ENCODE data around the gene ADAMTS2.

Gene ADAMTS2

GRCh38 chr5:179354305-179354882, 9.1 kb upstream of the ADAMTS2 start:
- Histone ChIP-seq H3K9ac (ENCODE audit: insufficient read length) (no peak overlapping the region), H3K27ac (no peak overlapping the region), H3K9me3 (ENCODE audit: low read depth, low read length) (no peaks in the 10 kb centered on the region), H3K4me3 (no peak overlapping the region), H3K36me3 (ENCODE audit: insufficient read depth, low read length) (no peaks in the 10 kb centered on the region)
- TF ChIP-seq FOXP2 (optimal IDR thresholded peaks at IDR 0.05; ENCODE audit: control extremely low read depth, extremely low read length, insufficient read depth) = no peak
- TF ChIP-seq EZH2 (IDR thresholded peaks at IDR 0.05) = no peak
- TF ChIP-seq POLR2AphosphoS5 (IDR thresholded peaks at IDR 0.05; ENCODE audit: borderline replicate concordance, low read depth, low read length) = no peak
- no peak for DNase-seq (ENCODE audit: low read depth, low spot score)

GRCh38 chr5:179348843-179349242, 3.6 kb upstream of the ADAMTS2 start:
- no peak overlapping the region for H3K9ac ChIP-seq (ENCODE audit: insufficient read length)
- TF ChIP-seq POLR2AphosphoS5 (IDR thresholded peaks at IDR 0.05; ENCODE audit: borderline replicate concordance, low read depth, low read length) = no peak
- TF ChIP-seq FOXP2 (optimal IDR thresholded peaks at IDR 0.05; ENCODE audit: control extremely low read depth, extremely low read length, insufficient read depth) = no peak
- no peak for TF ChIP-seq EZH2 (IDR thresholded peaks at IDR 0.05)

GRCh38 chr5:179348011-179348530, 2.8 kb upstream of the ADAMTS2 start:
- Histone ChIP-seq H3K9me3 (ENCODE audit: low read depth, low read length) (no peaks in the 10 kb centered on the region), H3K4me3 (no peak overlapping the region), H3K27ac (no peak overlapping the region), H3K9ac (ENCODE audit: insufficient read length) (no peak overlapping the region), H3K36me3 (ENCODE audit: insufficient read depth, low read length) (no peaks in the 10 kb centered on the region)
- TF ChIP-seq POLR2AphosphoS5 (IDR thresholded peaks at IDR 0.05; ENCODE audit: borderline replicate concordance, low read depth, low read length) (no peak), FOXP2 (optimal IDR thresholded peaks at IDR 0.05; ENCODE audit: control extremely low read depth, extremely low read length, insufficient read depth) (no peak), EZH2 (IDR thresholded peaks at IDR 0.05) (no peak)
- DNase-seq (ENCODE audit: low read depth, low spot score) = no peak

More at GRCh38 chr5:179348843-179349242, 3.6 kb upstream of the ADAMTS2 start:
- H3K27ac ChIP-seq = no peak overlapping the region
- no peaks in the 10 kb centered on the region for H3K9me3 ChIP-seq (ENCODE audit: low read depth, low read length)
- H3K4me3 ChIP-seq = no peak overlapping the region
- DNase-seq (ENCODE audit: low read depth, low spot score) = no peak
- no peaks in the 10 kb centered on the region for H3K36me3 ChIP-seq (ENCODE audit: insufficient read depth, low read length)

- TF ChIP-seq FOXP2 (optimal IDR thresholded peaks at IDR 0.05; ENCODE audit: control extremely low read depth, extremely low read length, insufficient read depth) (no peak), EZH2 (IDR thresholded peaks at IDR 0.05) (no peak), POLR2AphosphoS5 (IDR thresholded peaks at IDR 0.05; ENCODE audit: borderline replicate concordance, low read depth, low read length) (no peak)
These were observed 2.3 kb upstream of the ADAMTS2 start for GRCh38 chr5:179347581-179347980.

GRCh38 chr5:179346875-179347274, 1.6 kb upstream of the ADAMTS2 start:
- TF ChIP-seq EZH2 (IDR thresholded peaks at IDR 0.05) (no peak), POLR2AphosphoS5 (IDR thresholded peaks at IDR 0.05; ENCODE audit: borderline replicate concordance, low read depth, low read length) (no peak), FOXP2 (optimal IDR thresholded peaks at IDR 0.05; ENCODE audit: control extremely low read depth, extremely low read length, insufficient read depth) (no peak)
- Histone ChIP-seq H3K9me3 (ENCODE audit: low read depth, low read length) (no peaks in the 10 kb centered on the region), H3K9ac (ENCODE audit: insufficient read length) (no peak overlapping the region), H3K36me3 (ENCODE audit: insufficient read depth, low read length) (no peaks in the 10 kb centered on the region), H3K4me3 (no peak overlapping the region), H3K27ac (no peak overlapping the region)
- no peak for DNase-seq (ENCODE audit: low read depth, low spot score)

More at GRCh38 chr5:179347581-179347980, 2.3 kb upstream of the ADAMTS2 start:
- H3K27ac ChIP-seq = no peak overlapping the region
- H3K9me3 ChIP-seq (ENCODE audit: low read depth, low read length) = no peaks in the 10 kb centered on the region
- no peak overlapping the region for H3K9ac ChIP-seq (ENCODE audit: insufficient read length)
- no peak for DNase-seq (ENCODE audit: low read depth, low spot score)
- H3K4me3 ChIP-seq = no peak overlapping the region
- H3K36me3 ChIP-seq (ENCODE audit: insufficient read depth, low read length) = no peaks in the 10 kb centered on the region

- Histone ChIP-seq H3K9me3 (ENCODE audit: low read depth, low read length) (no peaks in the 10 kb centered on the region), H3K4me3 (no peak overlapping the region), H3K27ac (no peak overlapping the region), H3K36me3 (ENCODE audit: insufficient read depth, low read length) (no peaks in the 10 kb centered on the region), H3K9ac (ENCODE audit: insufficient read length) (no peak overlapping the region)
- no peak for DNase-seq (ENCODE audit: low read depth, low spot score)
- TF ChIP-seq FOXP2 (optimal IDR thresholded peaks at IDR 0.05; ENCODE audit: control extremely low read depth, extremely low read length, insufficient read depth) (no peak), POLR2AphosphoS5 (IDR thresholded peaks at IDR 0.05; ENCODE audit: borderline replicate concordance, low read depth, low read length) (no peak), EZH2 (IDR thresholded peaks at IDR 0.05) (no peak)
These were observed 1.1 kb upstream of the ADAMTS2 start for GRCh38 chr5:179346401-179346800.

- no peak for DNase-seq (ENCODE audit: low read depth, low spot score)
- Histone ChIP-seq H3K9me3 (ENCODE audit: low read depth, low read length) (no peaks in the 10 kb centered on the region), H3K4me3 (no peak overlapping the region), H3K9ac (ENCODE audit: insufficient read length) (no peak overlapping the region), H3K36me3 (ENCODE audit: insufficient read depth, low read length) (no peaks in the 10 kb centered on the region), H3K27ac (no peak overlapping the region)
- no peak for TF ChIP-seq POLR2AphosphoS5 (IDR thresholded peaks at IDR 0.05; ENCODE audit: borderline replicate concordance, low read depth, low read length)
- no peak for TF ChIP-seq FOXP2 (optimal IDR thresholded peaks at IDR 0.05; ENCODE audit: control extremely low read depth, extremely low read length, insufficient read depth)
- TF ChIP-seq EZH2 (IDR thresholded peaks at IDR 0.05) = no peak
These were observed 153 bp downstream of the ADAMTS2 start for GRCh38 chr5:179345183-179345432.

GRCh38 chr5:179344431-179345182, 654 bp downstream of the ADAMTS2 start:
- no peak overlapping the region for H3K9ac ChIP-seq (ENCODE audit: insufficient read length)
- H3K36me3 ChIP-seq (ENCODE audit: insufficient read depth, low read length) = no peaks in the 10 kb centered on the region
- no peak for DNase-seq (ENCODE audit: low read depth, low spot score)
- TF ChIP-seq EZH2 (IDR thresholded peaks at IDR 0.05) = no peak
- no peak for TF ChIP-seq FOXP2 (optimal IDR thresholded peaks at IDR 0.05; ENCODE audit: control extremely low read depth, extremely low read length, insufficient read depth)
- no peak for TF ChIP-seq POLR2AphosphoS5 (IDR thresholded peaks at IDR 0.05; ENCODE audit: borderline replicate concordance, low read depth, low read length)
- peak overlapping the region; percentile 30; the same call in 1 of the 2 replicates for H3K4me3 ChIP-seq
- H3K9me3 ChIP-seq (ENCODE audit: low read depth, low read length) = no peaks in the 10 kb centered on the region
- H3K27ac ChIP-seq = no peak overlapping the region
